H1 (cell line): Measurements from ENCODE around the gene DEAF1. TPM values are rescaled to one million over a fixed set of nuclear protein-coding genes. Genes with fewer than 3 reads are reported as not detected.

Experiments used
- CTCF ChIA-PET: fragments of 300-600 bp; sonication (Branson Sonifier 250); formaldehyde crosslinking; loops from one replicate; lab custom pipeline; 2021; ENCODE audit not compliant: partially characterized antibody; lab: Charles Lee
- POLR2A ChIA-PET: fragments of 300-600 bp; sonication (Branson Sonifier 250); formaldehyde crosslinking; loops from one replicate; lab custom pipeline; 2021; ENCODE audit warnings: inconsistent platforms; ENCODE audit not compliant: partially characterized antibody; lab: Charles Lee
- DNase-seq, 2 experiments: peaks; one replicate each; pipeline versions ENCODE4 v3.0.0 to v3.0.0-alpha.2; 2010 to 2022; ENCODE audit warnings: low spot score in 2 of 2, low read depth in 1 of 2, mixed read lengths in 1 of 2
- FAIRE-seq: peaks from 2 replicates; lab custom pipeline; 2011; peaks lifted over from hg19 to GRCh38; lab: Jason Lieb, UNC
- H2AFZ ChIP-seq: 2 replicates; pipeline ENCODE4 v1.8.1; 2012; ENCODE audit warnings: low read length, inconsistent platforms
- H2AK5ac ChIP-seq: 2 replicates; pipeline ENCODE4 v1.6.1; 2013; ENCODE audit warnings: low read depth, low read length
- H2BK120ac ChIP-seq: replicated peaks from 2 replicates; pipeline ENCODE3; 2013; ENCODE audit warnings: low read depth, low read length, inconsistent platforms
- H2BK12ac ChIP-seq: 2 replicates; pipeline ENCODE4 v1.6.1; 2013; ENCODE audit warnings: low read depth, low read length
- H2BK15ac ChIP-seq: 2 replicates; pipeline ENCODE4 v1.6.1; 2013; ENCODE audit warnings: low read length
- H2BK20ac ChIP-seq: 2 replicates; pipeline ENCODE4 v1.6.1; 2013; ENCODE audit warnings: low read length
- H2BK5ac ChIP-seq: 2 replicates; pipeline ENCODE4 v1.6.1; 2013; ENCODE audit warnings: low read depth, low read length
- H3K14ac ChIP-seq: 2 replicates; pipeline ENCODE4 v1.6.1; 2013; ENCODE audit warnings: inconsistent platforms; ENCODE audit not compliant: insufficient read length
- H3K18ac ChIP-seq: 2 replicates; pipeline ENCODE4 v1.6.1; 2013; ENCODE audit warnings: low read length; ENCODE audit errors: extremely low read depth
- H3K23ac ChIP-seq: 2 replicates; pipeline ENCODE4 v1.6.1; 2013; ENCODE audit warnings: inconsistent platforms; ENCODE audit not compliant: insufficient read length
- H3K23me2 ChIP-seq: 2 replicates; pipeline ENCODE4 v1.6.1; 2013; ENCODE audit warnings: low read depth, low read length
- H3K27ac ChIP-seq: 2 replicates; pipeline ENCODE4 v1.6.1; 2011; ENCODE audit warnings: low read depth, low read length, inconsistent platforms
- H3K27me3 ChIP-seq, 4 experiments: replicated peaks in 1 of 4; 1 replicate in 1 of 4; 2 replicates in 3 of 4; pipeline versions ENCODE4 v1.6.1 to v1.8.1; 2011 to 2013; ENCODE audit warnings: low read length in 3 of 4, mild to moderate bottlenecking in 3 of 4, inconsistent platforms in 2 of 4, mixed read lengths in 2 of 4, moderate library complexity in 1 of 4; ENCODE audit not compliant: control insufficient read depth in 3 of 4, insufficient read depth in 3 of 4; ENCODE audit errors: extremely low read depth in 1 of 4
- H3K36me3 ChIP-seq, 4 experiments: 2 replicates each; pipeline versions ENCODE4 v1.6.1 to v1.8.1; 2011 to 2013; ENCODE audit warnings: mild to moderate bottlenecking in 4 of 4, low read length in 3 of 4, moderate library complexity in 2 of 4, control low read depth in 1 of 4, inconsistent platforms in 1 of 4; ENCODE audit not compliant: insufficient read depth in 4 of 4, control insufficient read depth in 2 of 4
- H3K4ac ChIP-seq: replicated peaks from 2 replicates; pipeline ENCODE3; 2013; ENCODE audit warnings: low read length, low read depth, mixed read lengths, inconsistent platforms; ENCODE audit not compliant: insufficient read length
- H3K4me1 ChIP-seq, 4 experiments: replicated peaks in 1 of 4; 1 replicate in 1 of 4; 2 replicates in 3 of 4; pipeline versions ENCODE4 v1.6.1 to v1.8.1; 2011 to 2013; ENCODE audit warnings: low read length in 3 of 4, inconsistent platforms in 2 of 4, mixed read lengths in 1 of 4; ENCODE audit not compliant: insufficient read depth in 4 of 4, control insufficient read depth in 3 of 4
- H3K4me2 ChIP-seq, 2 experiments: 2 replicates each; pipeline versions ENCODE4 v1.6.1 to v1.8.1; 2011 to 2013; ENCODE audit warnings: low read depth in 2 of 2, low read length in 2 of 2, control low read depth in 1 of 2, inconsistent platforms in 1 of 2, mild to moderate bottlenecking in 1 of 2; ENCODE audit not compliant: insufficient read depth in 1 of 2
- H3K4me3 ChIP-seq, 4 experiments: fragments of 200-600, 300-600 bp in 1 of 4; sonication (generic), shearing (Covaris generic), sonication (Bioruptor Twin) in 1 of 4; 2 replicates each; pipeline versions ENCODE4 v1.5.1 to v1.8.1; 2011 to 2016; ENCODE audit warnings: low read length in 4 of 4, low read depth in 3 of 4, control low read depth in 2 of 4, inconsistent platforms in 2 of 4, mild to moderate bottlenecking in 2 of 4, mixed read lengths in 1 of 4, moderate library complexity in 1 of 4; ENCODE audit not compliant: insufficient read depth in 2 of 4; ENCODE audit errors: extremely low read depth in 1 of 4
- H3K56ac ChIP-seq: replicated peaks from 2 replicates; pipeline ENCODE3; 2013; ENCODE audit warnings: low read depth, mild to moderate bottlenecking, mixed read lengths, low read length, inconsistent platforms; ENCODE audit not compliant: insufficient read length
- H3K79me1 ChIP-seq: 2 replicates; pipeline ENCODE4 v1.6.1; 2013; ENCODE audit warnings: low read depth, low read length, control low read depth
- H3K79me2 ChIP-seq, 2 experiments: 2 replicates each; pipeline versions ENCODE4 v1.6.1 to v1.8.1; 2012 to 2013; ENCODE audit warnings: low read length in 2 of 2, mild to moderate bottlenecking in 2 of 2, inconsistent platforms in 1 of 2; ENCODE audit not compliant: insufficient read depth in 2 of 2, control insufficient read depth in 1 of 2
- H3K9ac ChIP-seq, 4 experiments: replicated peaks in 1 of 4; 1 replicate in 1 of 4; 2 replicates in 3 of 4; pipeline versions ENCODE4 v1.6.1 to v1.8.1; 2011 to 2013; ENCODE audit warnings: low read depth in 3 of 4, low read length in 3 of 4, control low read depth in 2 of 4, mild to moderate bottlenecking in 2 of 4, moderate library complexity in 2 of 4, inconsistent platforms in 1 of 4; ENCODE audit errors: extremely low read depth in 1 of 4
- H3K9me3 ChIP-seq, 2 experiments: 2 replicates each; pipeline versions ENCODE4 v1.6.1 to v1.8.1; 2012 to 2013; ENCODE audit warnings: mild to moderate bottlenecking in 2 of 2, moderate library complexity in 2 of 2, control low read depth in 1 of 2, inconsistent platforms in 1 of 2, low read depth in 1 of 2, low read length in 1 of 2, mixed read lengths in 1 of 2; ENCODE audit not compliant: insufficient read depth in 2 of 2
- H4K20me1 ChIP-seq, 2 experiments: replicated peaks in 1 of 2; 2 replicates each; pipeline versions ENCODE3 to v1.8.1; 2011 to 2013; ENCODE audit warnings: inconsistent platforms in 2 of 2, low read length in 2 of 2, mild to moderate bottlenecking in 1 of 2; ENCODE audit not compliant: insufficient read depth in 2 of 2, control insufficient read depth in 1 of 2
- H4K5ac ChIP-seq: 2 replicates; pipeline ENCODE4 v1.6.1; 2013; ENCODE audit warnings: low read length, low read depth, mixed read lengths, inconsistent platforms; ENCODE audit not compliant: insufficient read length
- H4K8ac ChIP-seq: 2 replicates; pipeline ENCODE4 v1.8.0; 2013; ENCODE audit warnings: mild to moderate bottlenecking, moderate library complexity, low read length, inconsistent platforms; ENCODE audit not compliant: insufficient read depth; ENCODE audit errors: extremely low read depth
- H4K91ac ChIP-seq: replicated peaks from 2 replicates; pipeline ENCODE3; 2013; ENCODE audit warnings: low read length, mixed read lengths, inconsistent platforms; ENCODE audit not compliant: insufficient read length
- CEBPB ChIP-seq: IDR thresholded peaks from 2 replicates; pipeline ENCODE4 v1.6.1; 2012; ENCODE audit warnings: low read depth, low read length
- NANOG ChIP-seq: IDR thresholded peaks from 2 replicates; pipeline ENCODE4 v1.6.1; 2011; ENCODE audit warnings: low read length, low read depth, mild to moderate bottlenecking, inconsistent platforms; ENCODE audit not compliant: insufficient read depth, poor library complexity, severe bottlenecking
- SP2 ChIP-seq: IDR thresholded peaks from 2 replicates; pipeline ENCODE4 v1.6.1; 2012; ENCODE audit warnings: mild to moderate bottlenecking, low read length, inconsistent platforms
- WGBS, 2 experiments: shearing (Covaris generic) in 1 of 2; methylation state at CpG; one replicate each; pipeline versions ENCODE4 v1.1.6 to v1.1.7; 2013 to 2015; ENCODE audit warnings: low lambda C conversion rate in 2 of 2, mixed read lengths in 2 of 2, inconsistent platforms in 1 of 2, low coverage in 1 of 2, missing lambda C conversion rate in 1 of 2; ENCODE audit not compliant: insufficient replicate concordance in 2 of 2, insufficient coverage in 1 of 2, insufficient read length in 1 of 2; ENCODE audit errors: extremely low coverage in 1 of 2, missing lambda C conversion rate in 1 of 2; 5-methylcytosine and 5-hydroxymethylcytosine counted together
- polyA plus RNA-seq, 7 experiments: library from polyadenylated mRNA; depleted of rRNA in 3 of 7; stranded (reverse) in 5 of 7; unstranded in 2 of 7; fragments of >200 nt in 5 of 7; fragments of 200-250 nt in 2 of 7; gene quantifications; 1 replicate in 5 of 7; 2 replicates in 1 of 7; 4 replicates in 1 of 7; pipeline versions ENCODE4 v1.2.1 to v1.2.3, GENCODE V29; 2011 to 2013; ENCODE audit warnings: missing spikeins in 2 of 7, mixed read lengths in 2 of 7
- total RNA-seq: library from RNA; stranded (reverse); fragmentation: NEBNext Ultra II Directional; extraction: Animal tissue kit (Norgen Biotek cat#: 25700); gene quantifications from 2 replicates; pipeline ENCODE4 v1.2.1, GENCODE V29; 2021
- TF ChIP-seq, protein P1 (sequence below): IDR thresholded peaks from 2 replicates; pipeline ENCODE4 v1.6.1; 2011; ENCODE audit warnings: low read length, improper control_type of control experiment

DEAF1 gene
- total and polyA plus RNA-seq, 2 of the 8 experiments (the other 6 are each of a cell fraction or from before 2014, with no cell fraction given) = 47.3 to 58.4 TPM

DNA sequence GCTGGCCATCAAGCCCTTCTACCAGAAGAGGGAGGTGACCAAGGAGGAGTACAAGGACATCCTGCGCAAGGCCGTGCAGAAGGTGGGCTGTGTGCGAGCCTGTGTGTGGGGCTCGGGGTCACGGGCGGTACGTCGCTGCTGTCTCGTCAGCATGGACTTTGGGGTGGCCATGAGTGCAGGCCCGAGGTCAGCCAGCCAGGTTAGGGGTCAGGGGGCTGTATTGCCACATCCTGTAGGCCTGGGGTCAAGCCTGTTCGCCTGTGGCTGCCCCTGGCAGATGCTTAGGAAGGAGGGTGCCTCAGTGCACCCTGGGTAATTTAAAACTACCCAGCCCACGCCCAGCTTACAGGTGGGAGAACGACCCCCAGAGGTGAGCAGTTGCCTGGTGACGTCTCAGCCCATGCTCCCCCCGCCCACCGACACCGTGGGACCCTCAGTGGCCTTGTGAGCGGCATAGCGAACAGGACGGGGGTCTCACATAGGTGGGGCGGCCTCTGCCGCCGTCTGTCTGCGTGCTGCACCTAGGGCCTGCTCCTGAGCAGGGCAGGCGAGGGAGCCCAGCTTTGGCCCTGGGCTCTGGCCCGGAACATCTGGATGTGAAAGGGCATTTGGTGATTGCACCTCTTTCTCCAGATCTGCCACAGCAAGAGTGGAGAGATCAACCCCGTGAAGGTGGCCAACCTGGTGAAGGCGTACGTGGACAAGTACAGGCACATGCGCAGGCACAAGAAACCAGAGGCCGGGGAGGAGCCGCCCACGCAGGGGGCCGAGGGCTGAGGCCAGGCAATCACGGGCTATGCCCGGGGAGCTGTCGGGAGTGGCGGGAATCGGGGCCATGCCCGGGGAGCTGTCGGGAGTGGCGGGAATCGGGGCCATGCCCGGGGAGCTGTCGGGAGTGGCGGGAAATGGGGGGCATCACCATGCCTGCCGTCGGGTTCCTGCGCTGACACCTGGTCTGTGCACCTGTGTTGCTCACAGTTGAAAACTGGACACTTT is 83.7 kb downstream of the DEAF1 start:
- no peak for FAIRE-seq
- H3K23me2 ChIP-seq = peaks cover 3% of the 10 kb centered on the region; the same call in 1 of the 2 replicates
- H2BK5ac ChIP-seq = no peak overlapping the region
- H3K36me3 ChIP-seq = peaks cover 23 to 61% (median 51%) of the 10 kb centered on the region in 4 experiments
- ChIA-PET POLR2A (interaction anchor here (1.1 to 1.5 kb wide), 8 partner anchors 10 to 146 kb away, joined by 3 to 6 read pairs (median 3); partner anchors contain the start of genes LMNTD2 and RASSF7), CTCF (interaction anchor here (0.8 to 2.4 kb wide), 13 partner anchors 8 to 115 kb away, joined by 3 to 9 read pairs (median 4); no protein-coding TSS in a partner anchor)
- H3K9ac ChIP-seq = no peak overlapping the region
- H3K4me3 ChIP-seq = no peak overlapping the region
- H3K79me1 ChIP-seq = peaks cover 10% of the 10 kb centered on the region
- H4K91ac ChIP-seq = no peak overlapping the region
- 94% methylated on average over 41 of the region's 49 CpGs; no CpG with 5 or more reads in 1 of the 2 experiments for WGBS, 2 experiments
- H2AFZ ChIP-seq = no peak overlapping the region
- no peak overlapping the region for H3K56ac ChIP-seq
- no peaks in the 10 kb centered on the region for H3K9me3 ChIP-seq
- H4K5ac ChIP-seq = no peak overlapping the region
- no peak overlapping the region for H3K14ac ChIP-seq
- H4K8ac ChIP-seq = no peak overlapping the region; the same call in 1 of the 2 replicates
- H3K18ac ChIP-seq = no peak overlapping the region
- H3K27me3 ChIP-seq = no peaks in the 10 kb centered on the region
- peaks cover 25 to 31% of the 10 kb centered on the region in 2 experiments for H4K20me1 ChIP-seq
- H3K4ac ChIP-seq = no peak overlapping the region
- H2BK120ac ChIP-seq = no peak overlapping the region
- H3K4me2 ChIP-seq = no peak overlapping the region
- no peak overlapping the region for H2AK5ac ChIP-seq
- TF ChIP-seq CEBPB (no peak), SP2 (no peak), NANOG (no peak)
- TF ChIP-seq, protein P1, sequence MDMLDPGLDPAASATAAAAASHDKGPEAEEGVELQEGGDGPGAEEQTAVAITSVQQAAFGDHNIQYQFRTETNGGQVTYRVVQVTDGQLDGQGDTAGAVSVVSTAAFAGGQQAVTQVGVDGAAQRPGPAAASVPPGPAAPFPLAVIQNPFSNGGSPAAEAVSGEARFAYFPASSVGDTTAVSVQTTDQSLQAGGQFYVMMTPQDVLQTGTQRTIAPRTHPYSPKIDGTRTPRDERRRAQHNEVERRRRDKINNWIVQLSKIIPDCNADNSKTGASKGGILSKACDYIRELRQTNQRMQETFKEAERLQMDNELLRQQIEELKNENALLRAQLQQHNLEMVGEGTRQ = no peak
- H2BK12ac ChIP-seq = no peak overlapping the region
- no peak overlapping the region for H2BK20ac ChIP-seq
- H3K27ac ChIP-seq = no peak overlapping the region
- no peak for DNase-seq
- no peak overlapping the region for H2BK15ac ChIP-seq
- peaks cover 0 to 13% (median 3%) of the 10 kb centered on the region in 4 experiments; a peak in 5 of 7 replicates for H3K4me1 ChIP-seq
- H3K79me2 ChIP-seq = no peaks in the 10 kb centered on the region
- H3K23ac ChIP-seq = no peak overlapping the region
